Measurements from ENCODE around the gene PRC1.

DNA sequence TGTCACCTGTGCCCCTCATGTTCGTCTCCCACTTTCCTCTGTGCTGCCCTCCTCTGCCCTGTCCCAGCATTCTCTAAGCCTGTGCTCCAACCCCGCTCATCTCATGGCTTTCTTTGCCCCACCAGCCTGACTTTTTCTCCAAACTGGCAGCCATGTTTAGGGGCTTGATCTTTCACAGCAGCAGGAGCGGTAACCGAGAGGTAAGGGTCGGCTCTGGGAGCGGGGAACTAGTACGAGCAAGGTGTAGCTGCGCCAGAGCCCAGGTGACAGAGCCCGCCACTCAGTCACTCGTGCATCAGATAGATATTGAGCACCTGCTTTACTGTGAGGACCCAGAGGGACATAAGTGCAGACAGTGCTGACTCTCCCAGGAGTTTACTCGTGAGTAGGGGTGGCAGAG, 77.9 kb downstream of the PRC1 start:
- TF ChIP-seq, protein P1, sequence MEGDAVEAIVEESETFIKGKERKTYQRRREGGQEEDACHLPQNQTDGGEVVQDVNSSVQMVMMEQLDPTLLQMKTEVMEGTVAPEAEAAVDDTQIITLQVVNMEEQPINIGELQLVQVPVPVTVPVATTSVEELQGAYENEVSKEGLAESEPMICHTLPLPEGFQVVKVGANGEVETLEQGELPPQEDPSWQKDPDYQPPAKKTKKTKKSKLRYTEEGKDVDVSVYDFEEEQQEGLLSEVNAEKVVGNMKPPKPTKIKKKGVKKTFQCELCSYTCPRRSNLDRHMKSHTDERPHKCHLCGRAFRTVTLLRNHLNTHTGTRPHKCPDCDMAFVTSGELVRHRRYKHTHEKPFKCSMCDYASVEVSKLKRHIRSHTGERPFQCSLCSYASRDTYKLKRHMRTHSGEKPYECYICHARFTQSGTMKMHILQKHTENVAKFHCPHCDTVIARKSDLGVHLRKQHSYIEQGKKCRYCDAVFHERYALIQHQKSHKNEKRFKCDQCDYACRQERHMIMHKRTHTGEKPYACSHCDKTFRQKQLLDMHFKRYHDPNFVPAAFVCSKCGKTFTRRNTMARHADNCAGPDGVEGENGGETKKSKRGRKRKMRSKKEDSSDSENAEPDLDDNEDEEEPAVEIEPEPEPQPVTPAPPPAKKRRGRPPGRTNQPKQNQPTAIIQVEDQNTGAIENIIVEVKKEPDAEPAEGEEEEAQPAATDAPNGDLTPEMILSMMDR (IDR thresholded peaks at IDR 0.05) = no peak
- TF ChIP-seq POLR2A (IDR thresholded peaks at IDR 0.05) = no peak

All from gastroesophageal sphincter (tissue), 3 donors.